ENCODE results near the gene FAM151A. TPM values are rescaled to one million over a fixed set of nuclear protein-coding genes. Genes with fewer than 3 reads are reported as not detected.

The FAM151A gene
- total RNA-seq, 2 experiments from 2014 or later: not detected

- no peaks in the 10 kb centered on the region for H3K36me3 Mint-ChIP-seq (ENCODE audit: low read depth)
- H3K27ac Mint-ChIP-seq: no peak overlapping the region
- H3K9me3 Mint-ChIP-seq: no peaks in the 10 kb centered on the region
- no peak overlapping the region for H3K4me3 Mint-ChIP-seq
- H3K27me3 Mint-ChIP-seq (ENCODE audit: low read depth): no peaks in the 10 kb centered on the region
- H3K4me1 Mint-ChIP-seq (ENCODE audit: low read depth): no peaks in the 10 kb centered on the region
- CTCF ChIA-PET: no interaction called here
- DNase-seq: no peak
- intact Hi-C loops (cut with micrococcal nuclease): no loop called here
Measured at GRCh38 chr1:54624466-54625464, 1.4 kb upstream of the FAM151A start.

- CTCF ChIA-PET: interaction anchor here (0.6 kb wide), 1 partner anchor 1578 kb away, joined by 3 read pairs; no protein-coding TSS in a partner anchor
Measured at GRCh38 chr1:54619749-54620148, 3.6 kb downstream of the FAM151A start.

GRCh38 chr1:54615531-54616279 is 7.6 kb downstream of the FAM151A start:
- no peaks in the 10 kb centered on the region for H3K36me3 Mint-ChIP-seq (ENCODE audit: low read depth)
- intact Hi-C loops (cut with micrococcal nuclease): no loop called here
- no peak overlapping the region for H3K4me3 Mint-ChIP-seq
- CTCF ChIA-PET: no interaction called here
- DNase-seq: no peak
- H3K4me1 Mint-ChIP-seq (ENCODE audit: low read depth): no peaks in the 10 kb centered on the region
- H3K9me3 Mint-ChIP-seq: no peaks in the 10 kb centered on the region
- H3K27ac Mint-ChIP-seq: no peak overlapping the region
- H3K27me3 Mint-ChIP-seq (ENCODE audit: low read depth): no peaks in the 10 kb centered on the region

More at GRCh38 chr1:54619749-54620148, 3.6 kb downstream of the FAM151A start:
- Mint-ChIP-seq H3K27ac (no peak overlapping the region), H3K9me3 (no peaks in the 10 kb centered on the region), H3K4me1 (ENCODE audit: low read depth) (no peaks in the 10 kb centered on the region), H3K4me3 (no peak overlapping the region), H3K36me3 (ENCODE audit: low read depth) (no peaks in the 10 kb centered on the region), H3K27me3 (ENCODE audit: low read depth) (no peaks in the 10 kb centered on the region)
- intact Hi-C loops (cut with micrococcal nuclease): no loop called here
- no peak for DNase-seq

- H3K9me3 Mint-ChIP-seq: no peaks in the 10 kb centered on the region
- no peak overlapping the region for H3K27ac Mint-ChIP-seq
- intact Hi-C loops (cut with micrococcal nuclease): loop anchor here (1.0 kb wide), 1 partner anchor 72 kb away; no protein-coding TSS in a partner anchor
- H3K36me3 Mint-ChIP-seq (ENCODE audit: low read depth): no peaks in the 10 kb centered on the region
- no peaks in the 10 kb centered on the region for H3K27me3 Mint-ChIP-seq (ENCODE audit: low read depth)
- H3K4me1 Mint-ChIP-seq (ENCODE audit: low read depth): no peaks in the 10 kb centered on the region
- CTCF ChIA-PET: no interaction called here
- no peak for DNase-seq
- H3K4me3 Mint-ChIP-seq: no peak overlapping the region
Measured at GRCh38 chr1:54614563-54614962, 8.8 kb downstream of the FAM151A start.

GRCh38 chr1:54614024-54614423 is 9.3 kb downstream of the FAM151A start:
- Mint-ChIP-seq H3K4me3 (no peak overlapping the region), H3K27ac (no peak overlapping the region), H3K36me3 (ENCODE audit: low read depth) (no peaks in the 10 kb centered on the region), H3K4me1 (ENCODE audit: low read depth) (no peaks in the 10 kb centered on the region), H3K9me3 (no peaks in the 10 kb centered on the region), H3K27me3 (ENCODE audit: low read depth) (no peaks in the 10 kb centered on the region)
- intact Hi-C loops (cut with micrococcal nuclease): loop anchor here (1.0 kb wide), 1 partner anchor 72 kb away; no protein-coding TSS in a partner anchor
- CTCF ChIA-PET: no interaction called here
- DNase-seq: no peak

GRCh38 chr1:54611621-54612020 is 11.7 kb downstream of the FAM151A start:
- Mint-ChIP-seq H3K27me3 (ENCODE audit: low read depth) (no peaks in the 10 kb centered on the region), H3K4me1 (ENCODE audit: low read depth) (no peaks in the 10 kb centered on the region), H3K36me3 (ENCODE audit: low read depth) (no peaks in the 10 kb centered on the region), H3K27ac (no peak overlapping the region), H3K4me3 (no peak overlapping the region), H3K9me3 (no peaks in the 10 kb centered on the region)
- DNase-seq: no peak
- CTCF ChIA-PET: no interaction called here
- intact Hi-C loops (cut with micrococcal nuclease): no loop called here

GRCh38 chr1:54610601-54611580 is 12.4 kb downstream of the FAM151A start:
- CTCF ChIA-PET: no interaction called here
- Mint-ChIP-seq H3K27ac (no peak overlapping the region), H3K4me1 (ENCODE audit: low read depth) (no peaks in the 10 kb centered on the region), H3K4me3 (no peak overlapping the region), H3K9me3 (no peaks in the 10 kb centered on the region), H3K27me3 (ENCODE audit: low read depth) (no peaks in the 10 kb centered on the region), H3K36me3 (ENCODE audit: low read depth) (no peaks in the 10 kb centered on the region)
- intact Hi-C loops (cut with micrococcal nuclease): no loop called here
- no peak for DNase-seq

- Mint-ChIP-seq H3K27me3 (ENCODE audit: low read depth) (no peaks in the 10 kb centered on the region), H3K4me3 (no peak overlapping the region), H3K4me1 (ENCODE audit: low read depth) (peaks cover 4% of the 10 kb centered on the region), H3K9me3 (no peaks in the 10 kb centered on the region), H3K36me3 (ENCODE audit: low read depth) (no peaks in the 10 kb centered on the region), H3K27ac (no peak overlapping the region)
- intact Hi-C loops (cut with micrococcal nuclease): no loop called here
- DNase-seq: no peak
- CTCF ChIA-PET: no interaction called here
Measured at GRCh38 chr1:54610048-54610447, 13.3 kb downstream of the FAM151A start.

GRCh38 chr1:54609301-54609921 is 13.9 kb downstream of the FAM151A start:
- Mint-ChIP-seq H3K27ac (no peak overlapping the region), H3K4me3 (no peak overlapping the region), H3K36me3 (ENCODE audit: low read depth) (no peaks in the 10 kb centered on the region), H3K27me3 (ENCODE audit: low read depth) (no peaks in the 10 kb centered on the region), H3K4me1 (ENCODE audit: low read depth) (peaks cover 11% of the 10 kb centered on the region), H3K9me3 (no peaks in the 10 kb centered on the region)
- CTCF ChIA-PET: no interaction called here
- DNase-seq: no peak
- intact Hi-C loops (cut with micrococcal nuclease): no loop called here

GRCh38 chr1:54608566-54609230 is 14.6 kb downstream of the FAM151A start:
- CTCF ChIA-PET: no interaction called here
- DNase-seq: no peak
- Mint-ChIP-seq H3K4me3 (no peak overlapping the region), H3K27me3 (ENCODE audit: low read depth) (no peaks in the 10 kb centered on the region), H3K27ac (no peak overlapping the region), H3K36me3 (ENCODE audit: low read depth) (no peaks in the 10 kb centered on the region), H3K9me3 (no peaks in the 10 kb centered on the region), H3K4me1 (ENCODE audit: low read depth) (peaks cover 14% of the 10 kb centered on the region)
- intact Hi-C loops (cut with micrococcal nuclease): no loop called here

GRCh38 chr1:54607821-54608565 is 15.3 kb downstream of the FAM151A start:
- H3K4me1 Mint-ChIP-seq (ENCODE audit: low read depth): peaks cover 14% of the 10 kb centered on the region

More at GRCh38 chr1:54607821-54608565, 15.3 kb downstream of the FAM151A start:
- no peak for DNase-seq
- CTCF ChIA-PET: no interaction called here
- Mint-ChIP-seq H3K9me3 (no peaks in the 10 kb centered on the region), H3K36me3 (ENCODE audit: low read depth) (no peaks in the 10 kb centered on the region), H3K27me3 (ENCODE audit: low read depth) (no peaks in the 10 kb centered on the region), H3K4me3 (no peak overlapping the region), H3K27ac (no peak overlapping the region)
- intact Hi-C loops (cut with micrococcal nuclease): no loop called here
